GM21825 (cell line): ENCODE measurements around the gene REC114.
"Not testable (repeated sequence)": the region's sequence is repeated elsewhere in the genome, so short reads cannot be mapped to it uniquely, and the experiment has no call there.

Experiments used
- ATAC-seq: cut with Tn5 transposase; IDR thresholded peaks from one replicate; pipeline ENCODE4 v1.9.1; 2021; ENCODE audit warnings: mild to moderate bottlenecking, moderate library complexity; ENCODE audit not compliant: unreplicated experiment

REC114 gene

GRCh38 chr15:73573037-73573436 lies 130.1 kb downstream of the REC114 start:
- ATAC-seq: no peak

GRCh38 chr15:73573572-73573971 lies 130.6 kb downstream of the REC114 start:
- ATAC-seq: no peak

- ATAC-seq: no peak
These were observed 132.8 kb downstream of the REC114 start for GRCh38 chr15:73575636-73576247.

GRCh38 chr15:73577593-73577992 lies 134.6 kb downstream of the REC114 start:
- not testable (repeated sequence) for ATAC-seq

- ATAC-seq: no peak
These were observed 135.1 kb downstream of the REC114 start for GRCh38 chr15:73578026-73578425.

GRCh38 chr15:73582851-73583379 lies 140.0 kb downstream of the REC114 start:
- no peak for ATAC-seq

GRCh38 chr15:73583544-73583943 lies 140.6 kb downstream of the REC114 start:
- no peak for ATAC-seq

GRCh38 chr15:73584699-73585420 lies 141.9 kb downstream of the REC114 start:
- ATAC-seq: no peak

GRCh38 chr15:73585871-73586654 lies 143.1 kb downstream of the REC114 start:
- ATAC-seq: no peak

GRCh38 chr15:73589766-73590165 lies 146.8 kb downstream of the REC114 start:
- no peak for ATAC-seq

- ATAC-seq: no peak
These were observed 147.3 kb downstream of the REC114 start for GRCh38 chr15:73590263-73590662.

- ATAC-seq: no peak
These were observed 150.5 kb downstream of the REC114 start for GRCh38 chr15:73593304-73594074.

- no peak for ATAC-seq
These were observed 151.1 kb downstream of the REC114 start for GRCh38 chr15:73594109-73594508.

- ATAC-seq: no peak
These were observed 153.2 kb downstream of the REC114 start for GRCh38 chr15:73596174-73596573.

GRCh38 chr15:73597036-73597638 lies 154.2 kb downstream of the REC114 start:
- no peak for ATAC-seq

- no peak for ATAC-seq
These were observed 155.7 kb downstream of the REC114 start for GRCh38 chr15:73598530-73599160.

- ATAC-seq: no peak
These were observed 157.0 kb downstream of the REC114 start for GRCh38 chr15:73599934-73600333.

GRCh38 chr15:73600413-73601335 lies 157.7 kb downstream of the REC114 start:
- no peak for ATAC-seq
